DMS53 treated with DMSO at 0.1 percent for 48 hours (cell line): ENCODE data around the gene RCBTB2.

Source experiments
- DNase-seq: peaks from one replicate; lab custom pipeline; 2025; ENCODE audit not compliant: unreplicated experiment; lab: John Stamatoyannopoulos, UW

Gene RCBTB2

GRCh38 chr13:48531416-48532255 is 1.2 kb downstream of the RCBTB2 start:
- no peak for DNase-seq

GRCh38 chr13:48530833-48531232 is 2.0 kb downstream of the RCBTB2 start:
- DNase-seq, result no peak

- DNase-seq, result no peak
These were observed 4.2 kb downstream of the RCBTB2 start for GRCh38 chr13:48528720-48529119.

- no peak for DNase-seq
These were observed 4.9 kb downstream of the RCBTB2 start for GRCh38 chr13:48527955-48528354.

GRCh38 chr13:48526286-48526685 is 6.6 kb downstream of the RCBTB2 start:
- no peak for DNase-seq

GRCh38 chr13:48518083-48518482 is 14.8 kb downstream of the RCBTB2 start:
- DNase-seq, result no peak

GRCh38 chr13:48515732-48516131 is 17.1 kb downstream of the RCBTB2 start:
- DNase-seq, result no peak

- DNase-seq, result no peak
These were observed 18.1 kb downstream of the RCBTB2 start for GRCh38 chr13:48514793-48515192.

- no peak for DNase-seq
These were observed 21.2 kb downstream of the RCBTB2 start for GRCh38 chr13:48511621-48512230.

GRCh38 chr13:48510698-48511097 is 22.2 kb downstream of the RCBTB2 start:
- DNase-seq, result no peak

GRCh38 chr13:48508011-48508410 is 24.9 kb downstream of the RCBTB2 start:
- no peak for DNase-seq

GRCh38 chr13:48507021-48507420 is 25.9 kb downstream of the RCBTB2 start:
- DNase-seq, result no peak

- DNase-seq, result no peak
These were observed 26.7 kb downstream of the RCBTB2 start for GRCh38 chr13:48506092-48506701.

GRCh38 chr13:48505597-48506091 is 27.2 kb downstream of the RCBTB2 start:
- no peak for DNase-seq

GRCh38 chr13:48505012-48505411 is 27.9 kb downstream of the RCBTB2 start:
- no peak for DNase-seq

- DNase-seq, result no peak
These were observed 28.3 kb downstream of the RCBTB2 start for GRCh38 chr13:48504606-48505005.

- DNase-seq, result no peak
These were observed 30.1 kb downstream of the RCBTB2 start for GRCh38 chr13:48502601-48503319.

- DNase-seq, result no peak
These were observed 31.2 kb downstream of the RCBTB2 start for GRCh38 chr13:48501705-48502104.

GRCh38 chr13:48500652-48501197 is 32.2 kb downstream of the RCBTB2 start:
- DNase-seq, result no peak

- DNase-seq, result no peak
These were observed 35.2 kb downstream of the RCBTB2 start for GRCh38 chr13:48497669-48498068.
